ENCODE measurements around the gene NUP205.

DNA sequence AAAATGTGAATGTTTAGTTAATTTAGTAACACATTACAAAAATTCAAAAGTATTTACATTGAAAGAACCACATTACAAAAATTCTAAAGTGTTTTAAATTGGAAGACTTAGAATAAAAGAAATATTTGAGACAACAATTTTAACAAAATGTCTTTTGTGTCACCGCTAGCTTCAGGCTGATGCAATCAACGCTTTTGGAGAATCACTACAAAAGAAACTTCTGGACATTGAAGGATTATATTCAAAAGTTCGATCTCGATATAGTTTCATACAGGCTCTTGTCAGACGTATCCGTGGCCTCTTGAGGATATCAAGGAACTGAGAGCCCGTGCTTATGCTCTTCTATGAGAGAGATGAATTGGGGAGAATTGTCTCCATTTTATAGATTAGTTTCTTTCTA is 90.5 kb downstream of the NUP205 start:
- TF ChIP-seq, protein P1, sequence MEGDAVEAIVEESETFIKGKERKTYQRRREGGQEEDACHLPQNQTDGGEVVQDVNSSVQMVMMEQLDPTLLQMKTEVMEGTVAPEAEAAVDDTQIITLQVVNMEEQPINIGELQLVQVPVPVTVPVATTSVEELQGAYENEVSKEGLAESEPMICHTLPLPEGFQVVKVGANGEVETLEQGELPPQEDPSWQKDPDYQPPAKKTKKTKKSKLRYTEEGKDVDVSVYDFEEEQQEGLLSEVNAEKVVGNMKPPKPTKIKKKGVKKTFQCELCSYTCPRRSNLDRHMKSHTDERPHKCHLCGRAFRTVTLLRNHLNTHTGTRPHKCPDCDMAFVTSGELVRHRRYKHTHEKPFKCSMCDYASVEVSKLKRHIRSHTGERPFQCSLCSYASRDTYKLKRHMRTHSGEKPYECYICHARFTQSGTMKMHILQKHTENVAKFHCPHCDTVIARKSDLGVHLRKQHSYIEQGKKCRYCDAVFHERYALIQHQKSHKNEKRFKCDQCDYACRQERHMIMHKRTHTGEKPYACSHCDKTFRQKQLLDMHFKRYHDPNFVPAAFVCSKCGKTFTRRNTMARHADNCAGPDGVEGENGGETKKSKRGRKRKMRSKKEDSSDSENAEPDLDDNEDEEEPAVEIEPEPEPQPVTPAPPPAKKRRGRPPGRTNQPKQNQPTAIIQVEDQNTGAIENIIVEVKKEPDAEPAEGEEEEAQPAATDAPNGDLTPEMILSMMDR (IDR thresholded peaks at IDR 0.05; ENCODE audit: low read length): no peak
- no peak for TF ChIP-seq EZH2 (optimal IDR thresholded peaks at IDR 0.05; ENCODE audit: low read depth, low read length)
